Epithelial cell of esophagus (primary cell): Measurements from ENCODE around the gene TSN.
"Not testable (repeated sequence)": the region's sequence is repeated elsewhere in the genome, so short reads cannot be mapped to it uniquely, and the experiment has no call there.

Source experiments
- DNase-seq: peaks from one replicate; pipeline ENCODE4 v3.0.0; 2010; ENCODE audit warnings: low read depth
- H3K4me3 ChIP-seq: 2 replicates; pipeline ENCODE4 v1.5.1; 2011; ENCODE audit warnings: mild to moderate bottlenecking, low read length, control low read depth
- CTCF ChIP-seq: IDR thresholded peaks from 2 replicates; pipeline ENCODE4 v1.5.1; 2011; ENCODE audit warnings: low read depth, mild to moderate bottlenecking, low read length, control low read depth, inconsistent platforms; ENCODE audit not compliant: insufficient read depth; ENCODE audit errors: missing control alignments

The TSN gene

GRCh38 chr2:121731366-121731765 lies 24.1 kb upstream of the TSN start:
- no peak for TF ChIP-seq CTCF
- DNase-seq, result no peak
- H3K4me3 ChIP-seq, result no peak overlapping the region

GRCh38 chr2:121734544-121734943 lies 20.9 kb upstream of the TSN start:
- not testable (repeated sequence) for H3K4me3 ChIP-seq, DNase-seq

GRCh38 chr2:121735518-121736074 lies 19.9 kb upstream of the TSN start:
- peak; percentile 52 for DNase-seq
- H3K4me3 ChIP-seq, result peak overlapping the region; percentile 99
- TF ChIP-seq CTCF, result peak; percentile 19

- DNase-seq, result no peak
- H3K4me3 ChIP-seq, result peak overlapping the region; percentile 99
- TF ChIP-seq CTCF, result no peak
Measured at GRCh38 chr2:121736140-121736461, 19.4 kb upstream of the TSN start.

GRCh38 chr2:121736462-121737336 lies 18.8 kb upstream of the TSN start, which contains the start of gene NIFK:
TSS of gene NIFK (minus strand) at chr2:121736875. CDS start at chr2:121736850, 25 bp downstream.
- peak within 1 kb of the TSS; percentile 99 for H3K4me3 ChIP-seq
- peak; percentile 99 for DNase-seq
- TF ChIP-seq CTCF, result no peak

GRCh38 chr2:121740973-121741372 lies 14.5 kb upstream of the TSN start:
- no peak for DNase-seq
- H3K4me3 ChIP-seq, result no peak overlapping the region
- no peak for TF ChIP-seq CTCF

GRCh38 chr2:121741450-121741849 lies 14.0 kb upstream of the TSN start:
- TF ChIP-seq CTCF, result no peak
- no peak for DNase-seq
- H3K4me3 ChIP-seq, result no peak overlapping the region
